ENCODE results near the gene ARID5B.

DNA sequence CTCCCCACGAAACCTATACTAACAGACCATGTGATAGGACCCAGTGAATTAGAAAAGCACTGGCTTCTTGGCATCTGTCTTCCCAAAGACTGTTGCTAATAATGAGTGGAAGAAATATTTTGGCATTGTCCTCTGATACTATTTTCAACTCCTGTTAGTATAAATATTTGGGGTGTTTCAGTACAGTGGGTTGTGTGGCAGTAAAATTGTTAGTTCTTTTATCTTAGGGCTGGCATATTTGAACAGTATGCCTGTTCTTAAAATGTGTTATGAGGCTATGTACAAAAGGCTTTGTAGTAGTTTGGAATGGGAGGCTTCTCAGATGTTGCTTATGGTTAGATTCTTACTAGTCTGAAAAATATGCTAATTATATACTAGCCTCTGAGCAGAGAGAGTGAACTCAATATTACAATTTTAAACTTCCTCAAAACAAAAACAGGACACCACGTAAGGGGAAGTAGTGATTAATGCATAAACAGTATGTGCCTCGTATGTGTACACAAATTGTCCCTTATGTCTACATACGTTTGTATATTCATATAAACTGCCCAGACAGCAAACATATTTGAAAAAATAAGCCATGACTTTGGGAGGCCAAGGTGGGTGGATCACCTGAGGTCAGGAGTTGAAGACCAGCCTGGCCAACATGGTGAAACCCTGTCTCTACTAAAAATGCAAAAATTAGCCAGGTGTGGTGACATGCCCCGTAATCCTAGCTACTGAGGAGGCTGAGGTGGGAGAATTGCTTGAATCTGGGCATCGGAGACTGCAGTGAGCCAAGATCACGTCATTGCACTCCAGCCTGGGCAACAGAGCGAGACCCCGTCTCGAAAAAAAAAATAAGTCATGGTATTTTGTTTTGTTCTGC is 115.4 kb downstream of the ARID5B start:
- TF ChIP-seq POLR2AphosphoS5 (IDR thresholded peaks at IDR 0.05; ENCODE audit: low read depth, low read length) (no peak), POLR2A (IDR thresholded peaks at IDR 0.05; ENCODE audit: low read depth, low read length) (no peak), SPI1 (IDR thresholded peaks at IDR 0.05; ENCODE audit: low read depth, low read length) (no peak)

All from GM12891 (cell line).